ENCODE results near the gene STXBP5. TPM values are rescaled to one million over a fixed set of nuclear protein-coding genes. Genes with fewer than 3 reads are reported as not detected.

The STXBP5 gene
- total RNA-seq, 1 experiment from 2014 or later: 17.9 TPM

DNA sequence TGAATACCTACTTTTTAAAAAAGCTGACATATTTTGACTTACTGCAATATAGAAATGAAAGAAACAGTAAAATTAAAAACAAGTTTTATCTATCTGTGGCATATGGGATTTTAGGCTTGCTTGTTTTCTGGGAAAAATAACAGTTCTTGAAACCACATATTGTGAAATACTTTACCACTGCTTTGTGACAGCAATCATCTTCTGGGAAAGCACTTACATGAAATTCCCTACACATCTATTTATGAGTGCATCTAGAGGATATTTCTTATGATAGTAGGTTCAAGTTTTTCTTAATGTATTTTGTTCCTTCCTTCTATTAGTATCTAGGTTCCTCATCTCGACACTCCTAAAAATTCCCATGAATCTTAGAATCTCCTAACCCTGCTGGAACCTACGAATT is 75.2 kb downstream of the STXBP5 start:
- Mint-ChIP-seq H3K27ac (ENCODE audit: unreplicated experiment) (no peak overlapping the region), H3K36me3 (ENCODE audit: insufficient read depth, unreplicated experiment) (peaks cover 5% of the 10 kb centered on the region), H3K4me1 (ENCODE audit: low read depth, unreplicated experiment) (no peaks in the 10 kb centered on the region), H3K9me3 (ENCODE audit: unreplicated experiment) (no peaks in the 10 kb centered on the region), H3K4me3 (ENCODE audit: unreplicated experiment) (no peak overlapping the region), H3K27me3 (ENCODE audit: insufficient read depth, unreplicated experiment) (no peaks in the 10 kb centered on the region)
- intact Hi-C loops (cut with micrococcal nuclease; ENCODE audit: unreplicated experiment): no loop called here
- H3K36me3 ChIP-seq (ENCODE audit: control insufficient read depth, insufficient read depth, low read length): no peaks in the 10 kb centered on the region
- no peak for DNase-seq
- no TSS peak for BruUV-seq (replicated peaks)
- TF ChIP-seq, protein P1, sequence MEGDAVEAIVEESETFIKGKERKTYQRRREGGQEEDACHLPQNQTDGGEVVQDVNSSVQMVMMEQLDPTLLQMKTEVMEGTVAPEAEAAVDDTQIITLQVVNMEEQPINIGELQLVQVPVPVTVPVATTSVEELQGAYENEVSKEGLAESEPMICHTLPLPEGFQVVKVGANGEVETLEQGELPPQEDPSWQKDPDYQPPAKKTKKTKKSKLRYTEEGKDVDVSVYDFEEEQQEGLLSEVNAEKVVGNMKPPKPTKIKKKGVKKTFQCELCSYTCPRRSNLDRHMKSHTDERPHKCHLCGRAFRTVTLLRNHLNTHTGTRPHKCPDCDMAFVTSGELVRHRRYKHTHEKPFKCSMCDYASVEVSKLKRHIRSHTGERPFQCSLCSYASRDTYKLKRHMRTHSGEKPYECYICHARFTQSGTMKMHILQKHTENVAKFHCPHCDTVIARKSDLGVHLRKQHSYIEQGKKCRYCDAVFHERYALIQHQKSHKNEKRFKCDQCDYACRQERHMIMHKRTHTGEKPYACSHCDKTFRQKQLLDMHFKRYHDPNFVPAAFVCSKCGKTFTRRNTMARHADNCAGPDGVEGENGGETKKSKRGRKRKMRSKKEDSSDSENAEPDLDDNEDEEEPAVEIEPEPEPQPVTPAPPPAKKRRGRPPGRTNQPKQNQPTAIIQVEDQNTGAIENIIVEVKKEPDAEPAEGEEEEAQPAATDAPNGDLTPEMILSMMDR (IDR thresholded peaks at IDR 0.05; ENCODE audit: insufficient read depth in 1 of 2, low read depth in 1 of 2, low read length in 1 of 2, severe bottlenecking in 1 of 2, unreplicated experiment in 1 of 2): no peak
- H3K4me3 ChIP-seq (ENCODE audit: low read depth, low read length): no peak overlapping the region
- no peaks in the 10 kb centered on the region for H3K4me1 ChIP-seq
- H3K9me3 ChIP-seq: no peaks in the 10 kb centered on the region
- no peaks in the 10 kb centered on the region for H3K27me3 ChIP-seq (replicated peaks; ENCODE audit: control insufficient read depth, insufficient read depth, low read length)
- CTCF ChIA-PET: no interaction called here
- POLR2A ChIA-PET: no interaction called here

DNA sequence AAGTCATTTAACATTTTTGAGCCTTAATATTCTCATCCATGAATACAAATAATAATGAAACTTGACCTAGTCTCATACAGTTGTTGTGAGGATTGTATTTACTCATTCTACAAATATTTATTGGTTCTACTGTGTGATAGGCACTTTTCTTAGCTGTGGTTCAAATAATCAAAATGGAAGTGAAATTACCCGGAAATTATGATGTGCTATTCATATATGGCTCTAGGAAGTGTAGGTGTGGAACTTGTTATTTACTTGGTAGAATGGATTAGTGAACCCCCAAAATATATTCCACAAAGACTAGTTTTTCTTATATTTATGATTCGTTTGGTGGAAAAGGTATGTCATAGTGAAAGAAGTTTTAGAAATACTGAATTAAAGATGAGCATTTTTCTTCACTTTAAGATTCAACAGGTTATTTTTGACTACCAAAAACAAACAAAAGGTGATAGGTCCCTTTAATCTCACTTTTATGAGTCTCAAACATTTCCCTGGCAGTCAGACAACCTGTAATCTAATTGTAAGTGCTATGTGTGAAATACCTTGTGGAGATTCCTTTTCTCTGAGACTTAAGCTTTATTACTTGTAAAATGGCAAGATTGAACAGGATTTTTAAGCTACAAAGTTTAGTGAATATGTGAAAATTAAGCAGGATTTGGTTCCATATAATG is 77.8 kb downstream of the STXBP5 start:
- no peaks in the 10 kb centered on the region for H3K36me3 ChIP-seq (ENCODE audit: control insufficient read depth, insufficient read depth, low read length)
- BruUV-seq (replicated peaks): no TSS peak
- DNase-seq: no peak
- H3K4me1 ChIP-seq: no peaks in the 10 kb centered on the region
- ChIA-PET POLR2A (interaction anchor here (0.6 kb wide), 1 partner anchor 302 kb away, joined by 3 read pairs; no protein-coding TSS in a partner anchor), CTCF (no interaction called here)
- Mint-ChIP-seq H3K27ac (ENCODE audit: unreplicated experiment) (no peak overlapping the region), H3K4me3 (ENCODE audit: unreplicated experiment) (no peak overlapping the region), H3K27me3 (ENCODE audit: insufficient read depth, unreplicated experiment) (no peaks in the 10 kb centered on the region), H3K9me3 (ENCODE audit: unreplicated experiment) (no peaks in the 10 kb centered on the region), H3K36me3 (ENCODE audit: insufficient read depth, unreplicated experiment) (peaks cover 5% of the 10 kb centered on the region), H3K4me1 (ENCODE audit: low read depth, unreplicated experiment) (no peaks in the 10 kb centered on the region)
- intact Hi-C loops (cut with micrococcal nuclease; ENCODE audit: unreplicated experiment): no loop called here
- H3K4me3 ChIP-seq (ENCODE audit: low read depth, low read length): no peak overlapping the region
- no peaks in the 10 kb centered on the region for H3K9me3 ChIP-seq
- no peaks in the 10 kb centered on the region for H3K27me3 ChIP-seq (replicated peaks; ENCODE audit: control insufficient read depth, insufficient read depth, low read length)
- TF ChIP-seq, protein P1 (IDR thresholded peaks at IDR 0.05; ENCODE audit: insufficient read depth in 1 of 2, low read depth in 1 of 2, low read length in 1 of 2, severe bottlenecking in 1 of 2, unreplicated experiment in 1 of 2): no peak

DNA sequence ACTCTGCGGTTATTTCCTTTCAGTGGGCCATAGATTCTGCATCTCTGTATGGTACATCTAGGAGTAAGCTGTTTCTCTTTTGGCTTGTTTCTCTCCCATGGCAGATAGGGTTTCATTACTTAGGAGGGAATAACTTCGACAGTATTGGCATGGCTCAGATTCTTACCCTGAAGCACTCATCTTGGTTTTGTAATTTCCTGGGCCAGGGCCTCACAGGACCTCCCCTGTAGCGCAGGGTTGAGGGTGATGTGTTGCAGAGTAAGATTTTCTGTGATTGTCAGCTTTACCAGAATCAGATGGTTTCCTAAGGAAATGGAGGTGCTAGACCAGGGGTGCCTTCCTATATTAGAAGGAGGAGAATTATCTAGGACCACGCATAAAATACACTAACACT is 78.3 kb downstream of the STXBP5 start:
- Histone ChIP-seq H3K4me1 (no peaks in the 10 kb centered on the region; the same call in 1 of the 2 replicates), H3K4me3 (ENCODE audit: low read depth, low read length) (no peak overlapping the region), H3K36me3 (ENCODE audit: control insufficient read depth, insufficient read depth, low read length) (no peaks in the 10 kb centered on the region), H3K9me3 (no peaks in the 10 kb centered on the region), H3K27me3 (replicated peaks; ENCODE audit: control insufficient read depth, insufficient read depth, low read length) (no peaks in the 10 kb centered on the region)
- H3K4me1 Mint-ChIP-seq (ENCODE audit: low read depth, unreplicated experiment): peaks cover under 1% of the 10 kb centered on the region
- ChIA-PET CTCF (interaction anchor here (0.7 kb wide), 1 partner anchor 383 kb away, joined by 3 read pairs; no protein-coding TSS in a partner anchor), POLR2A (interaction anchor here (0.6 kb wide), 1 partner anchor 303 kb away, joined by 3 read pairs; no protein-coding TSS in a partner anchor)
- H3K27ac Mint-ChIP-seq (ENCODE audit: unreplicated experiment): no peak overlapping the region
- H3K4me3 Mint-ChIP-seq (ENCODE audit: unreplicated experiment): no peak overlapping the region
- no peak for DNase-seq
- no peaks in the 10 kb centered on the region for H3K27me3 Mint-ChIP-seq (ENCODE audit: insufficient read depth, unreplicated experiment)
- H3K9me3 Mint-ChIP-seq (ENCODE audit: unreplicated experiment): no peaks in the 10 kb centered on the region
- TF ChIP-seq, protein P1 (IDR thresholded peaks at IDR 0.05; ENCODE audit: insufficient read depth in 1 of 2, low read depth in 1 of 2, low read length in 1 of 2, severe bottlenecking in 1 of 2, unreplicated experiment in 1 of 2): no peak
- H3K36me3 Mint-ChIP-seq (ENCODE audit: insufficient read depth, unreplicated experiment): peaks cover 5% of the 10 kb centered on the region
- BruUV-seq (replicated peaks): no TSS peak
- intact Hi-C loops (cut with micrococcal nuclease; ENCODE audit: unreplicated experiment): no loop called here

All from Caco-2 (cell line).